Measurements from ENCODE around the gene TMEM201. TPM values are rescaled to one million over a fixed set of nuclear protein-coding genes. Genes with fewer than 3 reads are reported as not detected.

Gene TMEM201
- total RNA-seq, 2 donors from 2014 or later: 11.2 to 15.0 TPM

GRCh38 chr1:9577423-9577822 is 11.3 kb upstream of the TMEM201 start:
- no peak for DNase-seq (ENCODE audit: low spot score)
- no peaks in the 10 kb centered on the region for H3K9me3 ChIP-seq
- H3K4me1 ChIP-seq (ENCODE audit: control insufficient read depth in 1 of 2, low read depth in 2 of 2): no peaks in the 10 kb centered on the region
- no peak for TF ChIP-seq CTCF (IDR thresholded peaks at IDR 0.05)
- no peak overlapping the region for H3K27ac ChIP-seq
- no peak overlapping the region for H3K4me3 ChIP-seq
- no peaks in the 10 kb centered on the region for H3K36me3 ChIP-seq
- no peak for ATAC-seq (ENCODE audit: insufficient number of reproducible peaks, low FRiP score, low read depth)
- no peaks in the 10 kb centered on the region for H3K27me3 ChIP-seq (replicated peaks; ENCODE audit: insufficient read depth)

- DNase-seq (ENCODE audit: low spot score): no peak
- H3K36me3 ChIP-seq: no peaks in the 10 kb centered on the region
- H3K9me3 ChIP-seq: no peaks in the 10 kb centered on the region
- no peak for TF ChIP-seq CTCF (IDR thresholded peaks at IDR 0.05)
- H3K4me1 ChIP-seq (ENCODE audit: control insufficient read depth in 1 of 2, low read depth in 2 of 2): no peaks in the 10 kb centered on the region
- no peak overlapping the region for H3K27ac ChIP-seq
- no peak for ATAC-seq (ENCODE audit: insufficient number of reproducible peaks, low FRiP score, low read depth)
- no peak overlapping the region for H3K4me3 ChIP-seq
- no peaks in the 10 kb centered on the region for H3K27me3 ChIP-seq (replicated peaks; ENCODE audit: insufficient read depth)
Observed at GRCh38 chr1:9580942-9581341, 7.8 kb upstream of the TMEM201 start.

GRCh38 chr1:9586147-9586766 is 2.5 kb upstream of the TMEM201 start:
- ATAC-seq (ENCODE audit: insufficient number of reproducible peaks, low FRiP score, low read depth) (no peak), DNase-seq (ENCODE audit: low spot score) (no peak)

GRCh38 chr1:9589144-9589718 is 520 bp downstream of the TMEM201 start:
- Histone ChIP-seq H3K9me3 (no peaks in the 10 kb centered on the region), H3K36me3 (no peaks in the 10 kb centered on the region), H3K27ac (peak overlapping the region in 1 of 2 donors; percentile 30), H3K4me1 (ENCODE audit: control insufficient read depth in 1 of 2, low read depth in 2 of 2) (peaks cover 5 to 24% of the 10 kb centered on the region in 2 donors), H3K4me3 (peak overlapping the region; percentile 89), H3K27me3 (replicated peaks; ENCODE audit: insufficient read depth) (no peaks in the 10 kb centered on the region)
- DNase-seq (ENCODE audit: low spot score) (no peak), ATAC-seq (ENCODE audit: insufficient number of reproducible peaks, low FRiP score, low read depth) (no peak)
- TF ChIP-seq CTCF (IDR thresholded peaks at IDR 0.05): no peak

More at GRCh38 chr1:9586147-9586766, 2.5 kb upstream of the TMEM201 start:
- Histone ChIP-seq H3K9me3 (no peaks in the 10 kb centered on the region), H3K36me3 (no peaks in the 10 kb centered on the region), H3K4me1 (ENCODE audit: control insufficient read depth in 1 of 2, low read depth in 2 of 2) (peaks cover 5 to 19% of the 10 kb centered on the region in 2 donors), H3K27me3 (replicated peaks; ENCODE audit: insufficient read depth) (no peaks in the 10 kb centered on the region), H3K4me3 (no peak overlapping the region), H3K27ac (no peak overlapping the region)
- TF ChIP-seq CTCF (IDR thresholded peaks at IDR 0.05): no peak

GRCh38 chr1:9589719-9590157 is 1.0 kb downstream of the TMEM201 start:
- no peak overlapping the region for H3K27ac ChIP-seq
- H3K27me3 ChIP-seq (replicated peaks; ENCODE audit: insufficient read depth): no peaks in the 10 kb centered on the region
- peak overlapping the region; percentile 89 for H3K4me3 ChIP-seq
- H3K9me3 ChIP-seq: no peaks in the 10 kb centered on the region
- TF ChIP-seq CTCF (IDR thresholded peaks at IDR 0.05): no peak
- DNase-seq (ENCODE audit: low spot score) (no peak), ATAC-seq (ENCODE audit: insufficient number of reproducible peaks, low FRiP score, low read depth) (no peak)
- peaks cover 5 to 24% of the 10 kb centered on the region in 2 donors for H3K4me1 ChIP-seq (ENCODE audit: control insufficient read depth in 1 of 2, low read depth in 2 of 2)
- H3K36me3 ChIP-seq: no peaks in the 10 kb centered on the region
